HG03565 (cell line): Measurements from ENCODE around the gene CIAO2B.
"Not testable (repeated sequence)": the region's sequence is repeated elsewhere in the genome, so short reads cannot be mapped to it uniquely, and the experiment has no call there.

ENCODE experiments used
- ATAC-seq: cut with Tn5 transposase; IDR thresholded peaks from one replicate; pipeline ENCODE4 v1.9.1; 2021; ENCODE audit warnings: mild to moderate bottlenecking, moderate library complexity; ENCODE audit not compliant: unreplicated experiment

Gene CIAO2B

GRCh38 chr16:66956154-66956457 is 21.9 kb upstream of the CIAO2B start:
- not testable (repeated sequence) for ATAC-seq

- not testable (repeated sequence) for ATAC-seq
Measured at GRCh38 chr16:66955363-66956153, 21.4 kb upstream of the CIAO2B start.

DNA sequence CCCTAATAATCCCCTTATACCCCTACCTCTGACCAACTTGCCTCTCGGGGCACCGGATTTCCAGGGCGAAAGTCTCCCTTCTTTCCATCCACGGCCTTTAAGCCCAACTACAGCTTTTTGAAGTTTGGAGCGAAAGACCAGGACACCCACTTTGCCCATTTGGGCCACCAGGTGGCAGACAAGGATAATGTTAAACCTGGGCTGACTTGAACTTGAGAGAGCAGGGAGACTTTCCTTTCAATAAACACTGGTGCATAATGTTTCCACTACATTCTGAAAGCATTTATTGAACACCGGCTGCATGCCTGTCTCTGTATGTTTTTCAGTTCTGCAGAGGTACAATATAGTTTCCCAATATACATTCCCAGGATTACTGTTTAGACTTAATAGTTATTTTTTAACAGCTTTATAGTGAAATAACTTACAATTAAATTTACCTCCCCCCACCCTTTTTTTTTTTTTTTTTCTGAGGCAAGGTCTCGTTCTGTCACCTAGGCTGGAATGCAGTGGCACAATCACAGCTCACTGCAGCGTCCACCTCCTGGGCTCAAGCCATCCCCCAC is 20.0 kb upstream of the CIAO2B start:
- ATAC-seq: no peak

- ATAC-seq: no peak
Measured at GRCh38 chr16:66953462-66954096, 19.4 kb upstream of the CIAO2B start.

DNA sequence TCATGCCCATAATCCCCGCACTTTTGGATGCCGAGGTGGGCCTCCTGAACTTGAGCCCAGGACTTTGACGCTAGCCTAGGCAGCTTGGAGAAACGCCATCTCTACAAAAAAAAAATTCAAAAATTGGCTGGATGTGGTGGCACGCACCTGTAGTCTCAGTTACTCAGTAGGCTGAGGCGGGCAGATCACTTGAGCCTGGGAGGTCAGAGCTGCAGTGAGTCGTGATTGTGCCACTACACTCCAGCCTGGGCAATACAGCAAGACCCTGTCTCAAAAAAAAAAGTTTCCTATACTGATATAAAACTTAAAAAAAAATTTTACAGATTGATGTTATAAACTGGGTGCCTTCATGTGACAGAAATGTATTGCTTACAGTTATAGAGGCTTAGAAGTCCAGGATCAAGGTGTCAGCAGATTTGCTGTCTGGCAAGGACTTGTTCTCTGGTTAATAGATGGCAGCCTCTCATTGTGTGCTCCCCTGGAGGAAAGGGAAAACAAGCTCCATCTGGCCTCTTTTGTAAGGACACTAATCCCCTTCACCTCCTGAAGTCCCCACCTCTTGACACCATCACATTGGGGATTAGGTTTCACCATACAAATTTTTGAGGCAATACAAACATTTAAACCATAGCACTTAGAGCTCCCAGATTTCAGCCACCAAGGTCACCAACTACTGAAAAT is 18.4 kb upstream of the CIAO2B start:
- ATAC-seq: no peak

DNA sequence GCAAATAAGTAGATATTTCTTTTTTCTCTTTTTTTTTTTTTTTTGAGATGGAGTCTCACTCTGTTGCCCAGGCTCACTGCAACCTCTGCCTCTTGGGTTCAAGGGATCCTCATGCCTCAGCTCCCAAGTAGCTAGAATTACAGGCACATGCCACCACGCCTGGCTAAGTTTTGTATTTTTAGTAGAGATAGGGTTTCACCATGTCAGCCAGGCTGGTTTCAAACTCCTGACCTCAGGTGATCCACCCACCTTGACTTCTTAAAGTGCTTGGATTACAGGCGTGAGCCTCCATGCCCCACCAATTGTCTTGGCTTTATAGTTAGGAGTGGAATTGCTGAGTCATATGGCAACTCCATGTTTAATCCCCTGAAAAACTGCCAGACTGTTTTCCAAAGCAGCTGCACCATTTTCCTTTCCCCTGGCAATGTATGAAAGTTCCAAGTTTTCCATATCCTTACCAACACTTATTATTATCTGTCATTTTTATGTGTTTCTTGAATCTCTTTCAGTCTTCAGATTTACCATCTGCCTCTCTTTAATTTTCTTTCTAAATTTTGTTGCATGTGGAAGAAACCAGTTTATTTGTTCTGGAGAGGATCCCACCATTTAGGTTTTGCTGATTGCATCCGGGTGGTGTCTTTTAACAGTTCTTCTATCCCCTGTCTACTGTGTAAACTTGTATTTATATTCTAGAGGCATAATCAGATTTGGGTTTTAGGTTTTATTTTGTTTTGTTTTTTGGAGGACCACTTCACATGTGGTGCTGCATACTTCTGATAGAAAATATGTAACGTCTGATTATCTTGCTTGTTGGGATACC is 17.0 kb upstream of the CIAO2B start:
- no peak for ATAC-seq

GRCh38 chr16:66950437-66950836 is 16.2 kb upstream of the CIAO2B start:
- no peak for ATAC-seq

DNA sequence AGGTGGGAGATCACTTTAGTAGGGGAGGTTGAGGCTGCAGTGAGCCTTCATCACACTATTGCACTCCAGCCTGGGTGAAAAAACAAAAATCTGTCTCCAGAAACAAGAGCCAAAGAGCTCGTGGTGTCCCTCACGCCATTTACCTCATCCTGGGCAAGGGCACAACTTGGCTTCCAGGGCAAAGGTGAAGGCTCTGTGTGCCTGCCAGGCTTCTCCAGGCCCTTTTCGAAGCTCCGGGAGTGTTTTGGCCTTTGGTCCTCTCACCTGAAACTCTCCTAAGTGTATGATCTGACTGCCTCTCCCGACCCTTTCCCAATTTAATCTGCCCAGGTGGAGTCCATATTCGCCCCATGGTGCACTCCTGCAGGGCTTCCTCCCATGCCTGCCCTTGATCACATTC is 15.3 kb upstream of the CIAO2B start:
- no peak for ATAC-seq

GRCh38 chr16:66948837-66949225 is 14.6 kb upstream of the CIAO2B start:
- ATAC-seq: no peak

- no peak for ATAC-seq
Measured at GRCh38 chr16:66948134-66948836, 14.1 kb upstream of the CIAO2B start.

- ATAC-seq: peak; percentile 66
Measured at GRCh38 chr16:66947302-66948065, 13.3 kb upstream of the CIAO2B start.

DNA sequence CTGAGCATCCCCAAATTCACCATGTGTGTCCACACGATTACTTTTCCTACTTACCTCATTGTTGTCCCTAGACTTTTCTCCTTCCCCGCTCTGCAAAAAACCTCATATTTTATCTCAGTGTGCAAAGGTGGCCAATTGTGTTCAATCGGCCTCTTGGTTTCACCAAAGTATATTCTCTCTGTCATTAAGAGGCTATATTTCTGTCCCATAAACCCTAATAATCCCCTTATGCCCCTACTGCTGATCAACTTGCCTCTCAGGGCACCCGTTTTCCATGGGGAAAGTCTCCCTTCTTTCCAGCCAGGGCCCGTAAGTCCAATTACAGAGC is 12.7 kb upstream of the CIAO2B start:
- no peak for ATAC-seq

- ATAC-seq: no peak
Measured at GRCh38 chr16:66946541-66946940, 12.3 kb upstream of the CIAO2B start.

GRCh38 chr16:66945939-66946338 is 11.7 kb upstream of the CIAO2B start:
- ATAC-seq: no peak

DNA sequence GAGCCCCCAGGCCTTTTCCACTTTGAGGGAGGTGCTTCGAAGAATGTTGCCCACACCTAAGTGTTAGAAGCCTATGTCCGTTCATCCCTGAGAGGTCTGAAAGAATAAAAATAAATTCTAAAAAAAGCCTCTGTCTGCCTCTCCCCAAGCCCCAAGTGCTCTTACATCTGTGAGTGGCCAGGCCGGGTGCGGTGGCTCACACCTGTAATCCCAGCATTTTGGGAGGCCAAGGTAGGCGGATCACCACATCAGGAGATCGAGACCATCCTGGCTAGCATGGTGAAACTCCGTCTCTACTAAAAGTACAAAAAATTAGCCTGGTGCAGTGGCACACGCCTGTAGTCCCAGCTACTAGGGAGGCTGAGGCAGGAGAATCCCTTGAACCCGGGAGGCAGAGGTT is 10.8 kb upstream of the CIAO2B start:
- not testable (repeated sequence) for ATAC-seq

GRCh38 chr16:66944054-66944441 is 9.8 kb upstream of the CIAO2B start:
- ATAC-seq: no peak

DNA sequence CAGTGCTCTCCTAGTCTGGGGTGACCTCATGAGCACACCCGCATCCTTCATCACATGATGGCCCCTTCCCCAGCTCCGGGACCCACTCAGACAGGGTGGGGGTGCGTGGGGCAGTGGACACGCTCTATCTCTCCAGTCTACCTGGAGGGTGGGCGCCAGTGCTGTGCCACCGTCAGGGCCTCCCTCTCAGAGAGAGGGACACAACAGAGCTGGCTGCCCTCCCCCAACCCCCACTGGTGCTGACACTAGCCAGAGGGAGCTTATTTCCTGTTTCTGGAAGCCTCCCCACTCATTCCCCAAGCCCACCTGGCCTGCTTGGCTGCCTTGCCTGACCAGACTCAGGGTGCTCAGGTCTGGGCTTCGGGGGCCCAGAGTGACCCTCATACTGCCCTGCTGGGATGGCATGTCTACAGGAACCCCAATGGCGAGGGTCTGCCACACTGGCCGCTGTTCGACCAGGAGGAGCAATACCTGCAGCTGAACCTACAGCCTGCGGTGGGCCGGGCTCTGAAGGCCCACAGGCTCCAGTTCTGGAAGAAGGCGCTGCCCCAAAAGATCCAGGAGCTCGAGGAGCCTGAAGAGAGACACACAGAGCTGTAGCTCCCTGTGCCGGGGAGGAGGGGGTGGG is 9.3 kb upstream of the CIAO2B start:
- ATAC-seq: no peak

DNA sequence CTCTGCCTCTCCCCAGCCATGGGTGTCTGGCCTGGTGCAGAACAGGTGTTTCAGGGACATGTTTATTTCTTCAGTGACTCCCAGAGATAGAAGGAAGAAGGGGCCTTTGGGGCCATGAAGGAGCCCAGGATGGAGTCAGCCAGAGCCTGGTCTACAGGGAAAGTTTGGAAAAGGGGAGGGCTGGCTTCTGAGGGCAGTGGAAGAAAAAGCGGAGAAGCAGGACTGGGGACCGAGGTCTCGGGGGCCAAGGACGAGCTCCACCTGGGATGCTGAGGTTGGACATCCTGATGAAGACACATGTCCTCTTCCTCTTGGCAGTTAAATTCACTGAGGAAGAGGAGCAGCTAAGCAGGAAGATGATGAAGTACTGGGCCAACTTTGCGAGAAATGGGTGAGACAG is 8.8 kb upstream of the CIAO2B start:
- ATAC-seq: no peak

- no peak for ATAC-seq
Measured at GRCh38 chr16:66940236-66940635, 6.0 kb upstream of the CIAO2B start.
